HG02943 (cell line): ENCODE data around the gene OR5A2.
"Not testable (repeated sequence)": the region's sequence is repeated elsewhere in the genome, so short reads cannot be mapped to it uniquely, and the experiment has no call there.

Experiments
- ATAC-seq: cut with Tn5 transposase; IDR thresholded peaks from one replicate; pipeline ENCODE4 v1.9.1; 2021; ENCODE audit warnings: mild to moderate bottlenecking, low read depth, moderate library complexity; ENCODE audit not compliant: unreplicated experiment

The OR5A2 gene, protein sequence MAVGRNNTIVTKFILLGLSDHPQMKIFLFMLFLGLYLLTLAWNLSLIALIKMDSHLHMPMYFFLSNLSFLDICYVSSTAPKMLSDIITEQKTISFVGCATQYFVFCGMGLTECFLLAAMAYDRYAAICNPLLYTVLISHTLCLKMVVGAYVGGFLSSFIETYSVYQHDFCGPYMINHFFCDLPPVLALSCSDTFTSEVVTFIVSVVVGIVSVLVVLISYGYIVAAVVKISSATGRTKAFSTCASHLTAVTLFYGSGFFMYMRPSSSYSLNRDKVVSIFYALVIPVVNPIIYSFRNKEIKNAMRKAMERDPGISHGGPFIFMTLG

GRCh38 chr11:59426361-59427067 is at the start of gene OR5A2:
TSS of gene OR5A2 (minus strand) at chr11:59426413. CDS start at chr11:59422953, 3,460 bp downstream.
- ATAC-seq, result no peak

GRCh38 chr11:59475176-59475575 is 49.0 kb upstream of the OR5A2 start:
- ATAC-seq, result no peak

DNA sequence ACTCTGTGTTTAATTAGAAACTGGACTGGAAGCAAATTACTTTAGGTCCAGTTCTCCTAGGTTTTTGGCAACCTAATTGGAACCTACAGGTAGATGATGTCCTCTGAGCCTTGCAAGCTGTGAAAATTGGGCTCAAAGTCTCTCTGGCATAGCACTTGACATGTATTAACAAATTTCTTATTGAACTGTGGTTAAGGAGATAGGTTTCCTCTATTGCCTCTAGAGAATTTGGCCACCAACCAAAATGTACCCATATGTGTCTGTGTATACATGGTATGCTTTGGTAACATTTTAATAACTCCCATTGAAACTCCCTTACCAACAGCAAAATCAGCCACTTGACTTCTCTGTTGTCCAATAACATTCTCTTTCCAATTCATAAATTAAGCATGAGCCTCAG is 46.8 kb upstream of the OR5A2 start, which contains the start of gene OR4D10:
TSS of gene OR4D10 (plus strand) at position 301 of the 400 bp plus-strand sequence. CDS start 4,115 bp downstream, outside the sequence.
- no peak for ATAC-seq

DNA sequence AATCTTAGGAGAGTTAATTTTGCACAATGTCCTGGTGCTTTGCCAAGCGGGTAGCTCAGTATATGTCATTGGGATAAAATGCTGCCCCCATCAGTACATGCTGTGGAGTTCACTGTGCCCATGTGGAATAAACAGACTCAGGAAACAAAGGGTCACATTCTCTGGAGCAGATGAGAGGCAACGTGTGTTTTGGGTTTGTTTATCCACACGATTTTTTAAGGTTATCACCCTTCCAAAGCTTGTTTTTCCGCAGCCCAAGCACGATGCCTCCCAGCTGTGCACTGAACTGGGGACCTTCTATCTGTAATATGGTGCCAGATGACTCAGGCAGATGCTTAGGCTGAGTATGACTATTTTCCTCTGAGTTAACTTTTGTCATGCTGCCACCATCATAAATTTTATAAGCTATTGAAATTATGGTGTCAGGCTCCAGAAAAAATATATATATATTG is 37.0 kb upstream of the OR5A2 start:
- no peak for ATAC-seq

DNA sequence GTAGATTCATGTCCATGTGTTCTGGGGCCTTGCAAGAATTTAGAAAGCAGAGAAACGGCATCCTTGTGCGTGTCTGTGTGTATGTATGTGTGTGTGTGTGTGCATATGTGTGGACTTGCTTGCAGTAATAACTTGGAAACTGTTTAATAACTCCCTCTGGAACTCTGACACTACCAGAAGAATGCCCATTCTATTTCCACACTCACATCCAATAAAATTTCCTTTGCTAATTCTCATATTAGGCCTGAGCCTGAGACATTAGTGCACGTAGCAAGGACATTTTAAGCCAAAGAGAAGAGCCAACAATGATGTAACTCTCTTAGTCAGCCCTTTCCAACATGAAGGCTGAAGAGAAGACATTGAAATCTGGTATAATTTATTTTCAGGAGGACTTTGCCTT is 33.7 kb upstream of the OR5A2 start:
- ATAC-seq, result no peak

- ATAC-seq, result no peak
Observed at GRCh38 chr11:59456661-59457060, 30.4 kb upstream of the OR5A2 start, which contains the start of gene OR4D6. TSS of gene OR4D6 (plus strand) at chr11:59456961. CDS start at chr11:59456961, 0 bp downstream.

DNA sequence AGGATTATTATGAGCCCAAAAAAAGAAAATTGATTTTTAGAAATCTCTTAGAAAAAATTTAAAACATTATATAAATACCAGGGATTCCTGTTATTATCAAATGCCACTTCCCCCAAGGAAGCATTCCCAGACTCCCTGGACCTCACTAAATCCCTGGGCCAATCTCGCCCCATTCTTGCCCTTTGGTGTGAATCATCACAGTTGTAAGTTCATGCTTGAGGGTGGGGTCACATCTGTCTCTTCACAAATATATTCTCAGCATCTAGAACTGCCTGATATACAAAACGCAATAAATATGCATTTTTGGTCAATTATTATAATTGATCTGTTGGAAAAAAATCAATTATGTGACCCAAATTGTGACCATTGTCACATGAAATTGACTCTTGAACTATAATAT is 22.3 kb upstream of the OR5A2 start:
- ATAC-seq, result no peak

DNA sequence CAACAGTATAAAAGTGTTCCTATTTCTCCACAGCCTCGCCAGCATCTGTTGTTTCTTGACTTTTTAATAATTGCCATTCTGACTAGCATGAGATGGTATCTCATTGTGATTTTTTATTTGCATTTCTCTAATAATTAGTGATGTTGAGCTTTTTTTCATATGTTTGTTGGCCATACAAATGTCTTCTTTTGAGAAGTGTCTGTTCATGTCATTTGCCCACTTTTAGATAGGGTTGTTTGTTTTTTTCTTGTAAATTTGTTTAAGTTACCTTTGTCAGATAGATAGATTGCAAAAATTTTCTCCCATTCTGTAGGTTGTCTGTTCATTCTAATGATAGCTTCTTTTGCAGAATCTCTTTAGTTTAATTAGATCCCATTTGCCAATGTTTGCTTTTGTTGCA is 19.4 kb upstream of the OR5A2 start:
- ATAC-seq, result not testable (repeated sequence)

DNA sequence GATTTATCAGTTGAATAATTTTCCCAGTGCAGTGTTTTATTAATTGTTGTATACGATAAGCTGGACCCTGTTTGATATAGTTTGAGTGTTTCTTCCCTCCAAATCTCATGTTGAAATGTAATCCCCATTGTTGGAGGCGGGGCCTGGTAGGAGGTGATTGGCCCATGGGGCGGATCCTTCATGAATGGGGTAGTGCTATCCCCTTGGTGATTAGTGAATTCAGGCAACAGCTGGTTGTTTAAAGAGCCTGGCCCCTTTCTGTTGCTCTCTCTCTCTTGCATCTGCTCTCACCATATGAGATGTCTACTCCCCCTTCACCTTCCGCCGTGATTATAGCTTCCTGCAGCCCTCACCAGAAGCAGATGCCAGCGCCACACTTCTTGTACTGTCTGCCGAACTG is 11.6 kb upstream of the OR5A2 start:
- no peak for ATAC-seq

DNA sequence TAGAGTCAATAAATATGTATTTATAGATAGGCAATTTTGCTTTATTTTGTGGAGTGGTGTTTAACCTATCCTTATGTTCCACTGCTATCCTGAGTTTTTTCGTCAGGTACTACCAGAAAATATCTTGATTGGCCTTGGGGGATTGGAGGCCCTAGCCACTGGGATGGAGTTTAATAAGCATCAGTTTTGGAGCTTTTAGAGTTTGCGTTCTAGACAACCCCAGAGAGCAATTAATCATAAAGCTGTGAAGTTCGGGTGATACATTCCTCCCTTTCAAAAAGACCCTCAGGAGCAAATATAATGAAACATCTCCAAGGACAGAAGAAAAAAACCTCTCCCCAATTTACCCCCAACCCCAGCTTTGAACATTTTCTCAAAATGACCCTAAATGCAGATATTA is 10.0 kb upstream of the OR5A2 start, which contains the start of gene OR5A1:
TSS of gene OR5A1 (plus strand) at position 301 of the 400 bp plus-strand sequence. CDS start 6,700 bp downstream, outside the sequence.
- no peak for ATAC-seq

DNA sequence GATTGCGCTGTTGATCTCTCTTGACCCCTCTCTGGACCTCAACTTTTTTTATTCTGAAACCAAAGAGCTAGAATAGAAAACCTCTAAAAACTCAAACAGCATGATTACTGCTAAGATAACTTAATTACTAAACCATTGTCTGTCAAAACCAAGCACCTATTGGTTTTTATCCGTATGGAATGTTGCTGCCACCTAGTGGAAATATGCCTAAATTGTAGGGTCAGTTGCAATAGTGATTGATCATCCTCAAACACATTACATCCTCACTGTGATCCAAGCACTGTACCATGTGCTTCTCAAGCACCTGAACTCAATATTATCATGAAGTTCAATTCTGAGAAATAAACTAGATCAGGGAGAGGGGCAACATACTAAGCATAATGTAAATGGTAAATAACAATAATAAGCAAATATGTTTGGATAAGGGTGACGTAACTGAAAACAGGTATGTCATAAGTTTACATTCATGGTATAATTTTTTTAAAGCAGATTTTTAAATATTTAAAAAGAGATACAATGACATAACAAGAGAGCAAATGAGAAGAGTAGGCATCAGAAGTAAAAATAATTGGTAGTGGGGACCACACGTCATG is 3.8 kb upstream of the OR5A2 start:
- ATAC-seq, result peak; percentile 65

DNA sequence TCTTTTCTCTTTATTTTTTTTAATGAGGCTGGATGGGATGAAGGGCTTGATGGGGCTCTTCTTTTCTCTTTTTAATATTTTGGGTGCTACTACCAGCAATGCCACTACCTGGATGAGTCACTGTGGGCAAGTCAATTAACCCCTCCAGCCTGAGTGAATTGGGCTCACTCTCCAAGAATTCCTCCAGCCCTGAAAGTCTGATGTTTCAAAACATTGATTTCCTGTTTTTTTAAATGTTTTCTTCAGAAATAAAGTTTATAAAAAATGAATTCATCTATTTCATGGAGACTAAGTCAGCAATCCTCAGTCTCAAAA is 812 bp upstream of the OR5A2 start:
- ATAC-seq, result no peak

DNA sequence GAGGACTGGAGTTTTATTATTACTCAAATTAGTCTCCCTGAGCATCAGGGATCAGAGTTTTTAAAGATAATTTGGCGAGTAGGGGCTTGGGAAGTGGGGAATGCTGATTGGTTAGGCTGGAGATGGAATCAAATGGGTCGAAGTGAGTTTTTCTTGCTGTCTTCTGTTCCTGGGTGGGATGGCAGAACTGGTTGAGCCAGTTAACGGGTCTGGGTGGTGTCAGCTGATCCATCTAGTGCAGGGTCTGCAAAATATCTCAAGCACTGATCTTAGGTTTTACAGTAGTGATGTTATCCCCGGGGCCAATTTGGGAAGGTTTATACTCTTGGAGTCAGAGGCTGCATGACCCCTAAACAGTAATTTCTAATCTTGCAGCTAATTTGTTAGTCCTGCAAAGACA is 1.1 kb downstream of the OR5A2 start:
- ATAC-seq, result no peak

- ATAC-seq, result no peak
Observed at GRCh38 chr11:59423835-59424234, 2.4 kb downstream of the OR5A2 start.

- ATAC-seq, result no peak
Observed at GRCh38 chr11:59418156-59418555, 8.1 kb downstream of the OR5A2 start.

DNA sequence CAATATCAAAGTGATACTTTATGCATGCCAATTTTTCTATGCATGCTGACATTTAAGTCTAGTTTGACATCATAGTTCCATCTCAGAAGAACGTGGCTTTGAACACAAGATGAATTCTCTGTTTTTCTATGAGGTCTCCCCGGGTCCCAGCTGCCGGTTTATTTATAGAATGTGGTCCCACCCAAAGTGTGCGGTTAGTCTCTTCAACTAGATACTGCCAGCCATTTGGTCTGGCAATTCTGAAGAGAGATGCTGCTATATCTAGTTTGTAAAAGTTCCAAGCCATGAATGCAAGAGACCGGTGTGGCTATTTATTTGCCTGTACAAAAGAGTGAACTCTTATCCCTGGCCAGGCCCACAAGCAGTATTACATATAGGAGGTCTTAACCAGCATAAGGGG is 9.2 kb downstream of the OR5A2 start:
- ATAC-seq, result no peak

- ATAC-seq, result no peak
Observed at GRCh38 chr11:59416613-59417012, 9.6 kb downstream of the OR5A2 start.

- ATAC-seq, result no peak
Observed at GRCh38 chr11:59415111-59415510, 11.1 kb downstream of the OR5A2 start.

DNA sequence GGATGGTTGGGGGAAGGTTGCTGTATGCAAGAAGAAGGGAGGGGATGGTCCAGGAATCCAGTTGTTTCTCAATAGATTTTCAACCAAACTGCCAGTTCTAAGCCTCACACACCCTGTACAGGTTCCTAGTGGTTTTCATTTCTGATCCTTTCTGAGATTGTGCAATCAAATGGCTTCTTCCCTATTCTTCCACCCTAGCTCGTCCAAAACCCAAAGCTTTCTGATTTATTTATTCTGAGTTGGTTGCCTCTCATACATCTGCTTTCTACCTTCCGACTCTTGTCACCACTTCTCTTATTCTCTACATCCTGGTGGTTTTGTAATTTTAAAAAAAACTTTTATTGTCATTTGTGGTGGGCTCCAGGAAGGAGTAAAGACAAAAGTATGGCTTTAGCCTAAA is 12.6 kb downstream of the OR5A2 start:
- ATAC-seq, result no peak

DNA sequence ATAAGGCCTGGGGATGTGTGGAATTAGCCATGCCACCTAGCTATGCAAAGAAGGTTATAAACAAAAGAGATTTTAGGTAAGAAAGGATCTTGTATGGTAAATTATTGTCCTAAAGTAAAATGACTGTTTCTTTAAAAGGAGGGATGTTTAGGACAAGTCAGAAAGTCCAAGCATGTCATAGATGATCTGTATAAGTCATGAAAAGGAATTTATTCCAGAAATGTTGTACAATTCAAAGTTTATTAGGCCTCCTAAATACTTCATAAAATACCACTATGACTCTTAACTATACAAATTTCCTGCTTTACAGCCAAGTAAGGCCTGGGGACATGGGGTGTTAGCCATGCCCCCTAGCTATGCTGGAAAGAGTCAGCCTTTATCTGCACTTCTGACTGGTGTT is 22.7 kb downstream of the OR5A2 start:
- ATAC-seq, result no peak

- ATAC-seq, result no peak
Observed at GRCh38 chr11:59401262-59401552, 25.0 kb downstream of the OR5A2 start.
